Gastroesophageal sphincter (tissue), 3 donors: Measurements from ENCODE around the gene TK2.

Experiments used
- POLR2A ChIP-seq, 2 donors: fragments of 450-650 bp; IDR thresholded peaks; one replicate each; pipeline ENCODE4 v1.6.1; 2017; ENCODE audit warnings: antibody characterized with exemption in 2 of 2, mild to moderate bottlenecking in 2 of 2, moderate library complexity in 1 of 2
- POLR2AphosphoS5 ChIP-seq: sonication (generic); formaldehyde crosslinking; IDR thresholded peaks from one replicate; pipeline ENCODE4 v1.6.1; 2017; ENCODE audit warnings: antibody characterized with exemption
- TF ChIP-seq, protein P1 (sequence below), 4 experiments: fragments of 200-600 bp in 2 of 4; fragments of 450-650 bp in 2 of 4; sonication (generic) in 1 of 4; IDR thresholded peaks; one replicate each; pipeline ENCODE4 v1.5.1; 2017 to 2019; ENCODE audit warnings: antibody characterized with exemption in 4 of 4, mild to moderate bottlenecking in 2 of 4, moderate library complexity in 2 of 4

DNA sequence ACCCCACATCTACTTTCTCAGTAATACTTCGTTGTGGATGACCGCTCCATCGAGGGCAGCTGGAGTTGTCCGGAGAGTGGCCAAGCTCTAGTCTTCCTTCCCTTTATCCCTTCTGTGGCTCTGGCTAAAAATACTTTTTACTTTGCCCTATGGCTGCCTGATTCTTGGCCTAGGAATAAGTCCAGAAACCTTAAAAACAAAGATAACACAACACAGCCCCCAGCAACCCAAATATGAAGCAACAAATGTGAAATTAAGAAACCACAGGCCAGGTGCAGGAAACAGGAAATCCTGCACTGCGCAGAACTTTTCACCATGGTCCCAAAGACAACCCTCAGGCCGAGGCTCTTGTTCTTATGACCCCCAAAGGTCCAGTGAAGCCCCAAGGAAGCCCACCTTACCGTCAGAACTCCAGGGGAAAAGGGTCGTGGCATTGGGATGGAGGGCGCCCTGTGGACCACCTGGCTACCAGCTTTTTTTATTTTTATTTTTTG is 26.0 kb downstream of the TK2 start:
- no peak for TF ChIP-seq POLR2AphosphoS5
- TF ChIP-seq, protein P1, sequence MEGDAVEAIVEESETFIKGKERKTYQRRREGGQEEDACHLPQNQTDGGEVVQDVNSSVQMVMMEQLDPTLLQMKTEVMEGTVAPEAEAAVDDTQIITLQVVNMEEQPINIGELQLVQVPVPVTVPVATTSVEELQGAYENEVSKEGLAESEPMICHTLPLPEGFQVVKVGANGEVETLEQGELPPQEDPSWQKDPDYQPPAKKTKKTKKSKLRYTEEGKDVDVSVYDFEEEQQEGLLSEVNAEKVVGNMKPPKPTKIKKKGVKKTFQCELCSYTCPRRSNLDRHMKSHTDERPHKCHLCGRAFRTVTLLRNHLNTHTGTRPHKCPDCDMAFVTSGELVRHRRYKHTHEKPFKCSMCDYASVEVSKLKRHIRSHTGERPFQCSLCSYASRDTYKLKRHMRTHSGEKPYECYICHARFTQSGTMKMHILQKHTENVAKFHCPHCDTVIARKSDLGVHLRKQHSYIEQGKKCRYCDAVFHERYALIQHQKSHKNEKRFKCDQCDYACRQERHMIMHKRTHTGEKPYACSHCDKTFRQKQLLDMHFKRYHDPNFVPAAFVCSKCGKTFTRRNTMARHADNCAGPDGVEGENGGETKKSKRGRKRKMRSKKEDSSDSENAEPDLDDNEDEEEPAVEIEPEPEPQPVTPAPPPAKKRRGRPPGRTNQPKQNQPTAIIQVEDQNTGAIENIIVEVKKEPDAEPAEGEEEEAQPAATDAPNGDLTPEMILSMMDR (IDR thresholded peaks at IDR 0.05): no peak
- TF ChIP-seq POLR2A (IDR thresholded peaks at IDR 0.05): no peak
